Kidney (tissue), 14 donors: ENCODE measurements around the gene KCNC1. TPM values are rescaled to one million over a fixed set of nuclear protein-coding genes. Genes with fewer than 3 reads are reported as not detected.
A peak's percentile ranks its signal among the peaks of the same experiment; 100 is the strongest.

ENCODE experiments used
- DNase-seq, 5 donors: peaks; one replicate each; pipeline ENCODE4 v3.0.0-alpha.2; 2013 to 2020
- FAIRE-seq: peaks from 2 replicates; lab custom pipeline; 2012; peaks lifted over from hg19 to GRCh38; lab: Jason Lieb, UNC
- H3K27ac ChIP-seq, 2 donors: one replicate each; pipeline ENCODE4 v1.7.0; 2013; ENCODE audit warnings: low read depth in 2 of 2, low read length in 2 of 2, inconsistent platforms in 1 of 2
- H3K27me3 ChIP-seq: one replicate; pipeline ENCODE4 v1.7.1; 2013; ENCODE audit warnings: low read length, inconsistent platforms; ENCODE audit not compliant: control insufficient read depth, insufficient read depth
- H3K36me3 ChIP-seq, 3 donors: one replicate each; pipeline versions ENCODE4 v1.7.0 to v1.7.1; 2013; ENCODE audit warnings: low read length in 3 of 3, control low read depth in 1 of 3, inconsistent platforms in 1 of 3; ENCODE audit not compliant: insufficient read depth in 3 of 3, control insufficient read depth in 2 of 3
- H3K4me1 ChIP-seq, 3 donors: one replicate each; pipeline versions ENCODE4 v1.7.0 to v1.7.1; 2013; ENCODE audit warnings: low read length in 3 of 3, inconsistent platforms in 1 of 3, low read depth in 1 of 3; ENCODE audit not compliant: control insufficient read depth in 2 of 3, insufficient read depth in 2 of 3
- H3K4me3 ChIP-seq, 3 donors: one replicate each; pipeline versions ENCODE4 v1.7.0 to v1.8.1; 2013; ENCODE audit warnings: low read length in 3 of 3, control low read depth in 1 of 3, inconsistent platforms in 1 of 3
- H3K9ac ChIP-seq, 3 donors: one replicate each; pipeline versions ENCODE4 v1.7.0 to v1.7.1; 2013; ENCODE audit warnings: low read length in 3 of 3, control low read depth in 1 of 3, inconsistent platforms in 1 of 3
- H3K9me3 ChIP-seq, 3 donors: one replicate each; pipeline versions ENCODE4 v1.7.0 to v1.7.1; 2013; ENCODE audit warnings: low read length in 3 of 3, control low read depth in 1 of 3, inconsistent platforms in 1 of 3; ENCODE audit not compliant: control insufficient read depth in 2 of 3, insufficient read depth in 1 of 3
- intact Hi-C: fragments of 100-400 bp; cut with DNase I; formaldehyde crosslinking; loops from one replicate; pipeline ENCODE4 v1.11.1; 2022
- polyA plus RNA-seq: library from polyadenylated mRNA; stranded (reverse); fragments of 350-450 nt; fragmentation: Illumina TruSeq; extraction: RNeasy Lipid Tissue Mini Kit (QIAGEN cat#74804); gene quantifications from one replicate; pipeline ENCODE4 v1.2.3, GENCODE V29; 2014; ENCODE audit warnings: low read depth, low replicate concordance; ENCODE audit not compliant: insufficient read depth
- total RNA-seq: library from RNA; stranded (reverse); fragmentation: NEBNext Ultra II Directional; extraction: Animal tissue kit (Norgen Biotek cat#: 25700); gene quantifications from one replicate; pipeline ENCODE4 v1.2.1, GENCODE V29; 2021
- TF ChIP-seq, protein P1 (sequence below): IDR thresholded peaks from 3 replicates; pipeline ENCODE4 v1.5.1; 2012; ENCODE audit warnings: mild to moderate bottlenecking, moderate library complexity, borderline replicate concordance; ENCODE audit not compliant: insufficient read depth; ENCODE audit errors: extremely low read depth
- donor health status: control.
- donor health status: control.
- donor health status: control.
- donor health status: control.
- donor health status: control.
- donor health status: DM: yes; HTN: yes; CAD: no.
- donor health status: Normal renal cell carcinoma (clear cell type).

Gene KCNC1
- total and polyA plus RNA-seq, 2 donors from 2014 or later, result 0.03 TPM; not detected in 1

DNA sequence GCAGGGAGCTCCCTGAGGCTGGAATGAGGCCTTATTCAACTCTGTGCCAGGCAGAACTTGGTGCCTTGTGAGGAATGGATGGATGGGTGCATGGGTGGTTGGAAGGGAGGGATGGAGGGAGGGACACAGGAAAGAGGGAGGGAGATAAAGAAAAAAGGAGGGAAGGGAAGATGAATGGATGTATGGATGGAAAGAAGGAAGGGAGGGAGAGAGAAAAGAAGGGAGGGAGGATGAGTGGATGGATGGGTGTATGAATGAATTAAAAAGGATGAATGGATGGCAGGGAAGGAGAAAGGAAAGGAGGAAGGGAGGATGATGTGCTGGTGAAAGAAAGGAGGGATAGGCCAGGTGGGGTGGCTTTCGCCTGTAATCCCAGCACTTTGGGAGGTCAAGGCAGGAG is 34.6 kb downstream of the KCNC1 start:
- H3K27me3 ChIP-seq, result no peaks in the 10 kb centered on the region
- FAIRE-seq (no peak), DNase-seq (no peak)
- TF ChIP-seq, protein P1, sequence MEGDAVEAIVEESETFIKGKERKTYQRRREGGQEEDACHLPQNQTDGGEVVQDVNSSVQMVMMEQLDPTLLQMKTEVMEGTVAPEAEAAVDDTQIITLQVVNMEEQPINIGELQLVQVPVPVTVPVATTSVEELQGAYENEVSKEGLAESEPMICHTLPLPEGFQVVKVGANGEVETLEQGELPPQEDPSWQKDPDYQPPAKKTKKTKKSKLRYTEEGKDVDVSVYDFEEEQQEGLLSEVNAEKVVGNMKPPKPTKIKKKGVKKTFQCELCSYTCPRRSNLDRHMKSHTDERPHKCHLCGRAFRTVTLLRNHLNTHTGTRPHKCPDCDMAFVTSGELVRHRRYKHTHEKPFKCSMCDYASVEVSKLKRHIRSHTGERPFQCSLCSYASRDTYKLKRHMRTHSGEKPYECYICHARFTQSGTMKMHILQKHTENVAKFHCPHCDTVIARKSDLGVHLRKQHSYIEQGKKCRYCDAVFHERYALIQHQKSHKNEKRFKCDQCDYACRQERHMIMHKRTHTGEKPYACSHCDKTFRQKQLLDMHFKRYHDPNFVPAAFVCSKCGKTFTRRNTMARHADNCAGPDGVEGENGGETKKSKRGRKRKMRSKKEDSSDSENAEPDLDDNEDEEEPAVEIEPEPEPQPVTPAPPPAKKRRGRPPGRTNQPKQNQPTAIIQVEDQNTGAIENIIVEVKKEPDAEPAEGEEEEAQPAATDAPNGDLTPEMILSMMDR, result no peak
- no peaks in the 10 kb centered on the region for H3K4me1 ChIP-seq
- intact Hi-C loops, result no loop called here
- H3K9me3 ChIP-seq, result no peaks in the 10 kb centered on the region
- no peak overlapping the region for H3K4me3 ChIP-seq
- H3K36me3 ChIP-seq, result no peaks in the 10 kb centered on the region
- H3K9ac ChIP-seq, result no peak overlapping the region
- H3K27ac ChIP-seq, result no peak overlapping the region

DNA sequence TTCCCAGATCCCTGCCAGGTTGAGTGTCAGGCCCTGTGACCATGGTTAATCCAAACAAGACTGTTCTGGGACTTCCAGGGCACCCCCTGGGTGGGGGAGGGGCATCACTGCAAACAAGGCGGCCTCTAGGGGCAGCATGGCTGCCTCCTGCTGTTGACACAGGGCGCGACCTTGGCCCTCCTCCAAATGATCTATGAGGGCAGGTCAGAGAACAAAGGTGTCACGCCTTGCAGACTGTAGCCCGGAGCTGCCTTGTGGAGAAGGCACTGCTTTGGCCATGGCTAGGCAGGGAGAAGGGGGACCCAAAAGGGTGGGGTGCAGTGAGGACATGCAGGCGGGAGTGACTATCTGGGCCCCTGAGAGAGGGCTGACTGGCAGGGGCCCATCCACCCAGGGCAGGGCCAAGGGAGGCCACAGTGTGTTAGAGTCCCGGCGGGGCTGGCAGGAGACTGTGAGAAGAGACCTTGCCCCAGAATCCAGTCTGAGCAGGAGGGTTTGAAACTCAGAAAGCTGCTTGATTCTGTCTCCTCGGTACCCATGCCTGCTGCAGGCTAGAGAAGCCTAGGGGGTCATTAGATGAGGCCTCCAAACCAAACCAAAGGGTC is 35.6 kb downstream of the KCNC1 start:
- TF ChIP-seq, protein P1, result no peak
- no peak for FAIRE-seq
- no peak overlapping the region for H3K27ac ChIP-seq
- H3K27me3 ChIP-seq, result no peaks in the 10 kb centered on the region
- H3K4me3 ChIP-seq, result no peak overlapping the region
- H3K4me1 ChIP-seq, result no peaks in the 10 kb centered on the region
- DNase-seq, result peak in 3 of 5 donors; percentile 8 to 63 (median 17)
- H3K36me3 ChIP-seq, result no peaks in the 10 kb centered on the region
- intact Hi-C loops, result no loop called here
- H3K9me3 ChIP-seq, result no peaks in the 10 kb centered on the region
- H3K9ac ChIP-seq, result no peak overlapping the region

DNA sequence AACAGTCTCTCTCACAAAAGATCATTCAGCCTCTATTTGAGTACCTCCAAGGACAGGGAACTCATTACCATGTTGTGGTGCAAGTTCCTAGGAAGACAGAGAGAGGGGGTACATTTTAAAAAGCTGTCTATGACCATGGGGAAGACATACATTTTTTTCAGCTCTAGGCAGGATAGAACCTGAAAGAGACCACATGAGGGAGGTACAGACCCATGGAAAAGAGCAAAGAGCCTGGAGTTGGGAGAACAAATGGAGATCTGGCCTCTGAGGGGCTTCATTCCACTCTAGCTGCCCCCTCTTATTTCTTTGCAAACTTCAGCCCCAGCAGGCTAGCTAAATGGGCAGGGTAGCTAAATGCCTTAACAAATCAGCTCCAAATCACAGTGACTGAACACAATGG is 36.3 kb downstream of the KCNC1 start:
- Histone ChIP-seq H3K9ac (no peak overlapping the region), H3K4me1 (no peaks in the 10 kb centered on the region), H3K27ac (no peak overlapping the region), H3K9me3 (no peaks in the 10 kb centered on the region), H3K36me3 (no peaks in the 10 kb centered on the region), H3K4me3 (no peak overlapping the region), H3K27me3 (no peaks in the 10 kb centered on the region)
- DNase-seq (peak in 1 of 5 donors; percentile 13), FAIRE-seq (no peak)
- intact Hi-C loops, result no loop called here
- TF ChIP-seq, protein P1, result no peak

DNA sequence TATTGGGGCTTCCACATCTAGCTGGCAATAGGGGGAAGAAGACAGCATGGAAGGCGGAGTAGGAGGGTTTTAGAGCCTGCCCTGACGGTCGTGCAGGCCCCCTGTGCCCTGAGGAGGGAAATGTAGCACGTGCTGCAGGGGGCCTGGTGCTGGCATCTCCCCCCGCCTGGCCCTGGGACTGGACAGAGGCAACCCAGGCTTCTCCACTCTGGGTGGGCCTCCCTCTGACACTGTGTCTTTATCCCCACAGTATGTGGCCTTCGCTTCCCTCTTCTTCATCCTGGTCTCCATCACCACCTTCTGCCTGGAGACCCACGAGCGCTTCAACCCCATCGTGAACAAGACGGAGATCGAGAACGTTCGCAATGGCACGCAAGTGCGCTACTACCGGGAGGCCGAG is 36.8 kb downstream of the KCNC1 start:
- Histone ChIP-seq H3K9me3 (no peaks in the 10 kb centered on the region), H3K27me3 (no peaks in the 10 kb centered on the region), H3K9ac (no peak overlapping the region), H3K4me3 (no peak overlapping the region), H3K36me3 (no peaks in the 10 kb centered on the region), H3K27ac (no peak overlapping the region), H3K4me1 (no peaks in the 10 kb centered on the region)
- DNase-seq (peak in 1 of 5 donors; percentile 35), FAIRE-seq (no peak)
- TF ChIP-seq, protein P1, result no peak
- intact Hi-C loops, result no loop called here
